PC-3 (cell line): ENCODE data around the gene GET3.

Experiments used
- CTCF ChIP-seq: fragments of 300-600 bp; sonication (generic); conservative IDR thresholded peaks from 2 replicates; pipeline ENCODE4 v1.5.1; 2017; ENCODE audit warnings: antibody characterized with exemption, low read depth, mild to moderate bottlenecking, low read length
- EZH2 ChIP-seq: fragments of 300-600 bp; sonication (generic); IDR thresholded peaks from one replicate; pipeline ENCODE4 v1.6.1; 2017; ENCODE audit warnings: antibody characterized with exemption, mild to moderate bottlenecking, low read length; ENCODE audit not compliant: unreplicated experiment
- EZH2phosphoT487 ChIP-seq: fragments of 300-600 bp; sonication (generic); IDR thresholded peaks from 2 replicates; pipeline ENCODE4 v1.6.1; 2018; ENCODE audit warnings: mild to moderate bottlenecking, antibody characterized with exemption, low read length, borderline replicate concordance

GRCh38 chr19:12782174-12782423, 44.8 kb downstream of the GET3 start:
- TF ChIP-seq CTCF (no peak), EZH2 (no peak), EZH2phosphoT487 (no peak)
